ENCODE measurements around the gene NSMCE1.

Gene NSMCE1

GRCh38 chr16:27191352-27191924, 77.1 kb downstream of the NSMCE1 start:
- DNase-seq (ENCODE audit: low spot score): no peak

- no peak for DNase-seq (ENCODE audit: low spot score)
Measured at GRCh38 chr16:27190316-27190871, 78.2 kb downstream of the NSMCE1 start.

GRCh38 chr16:27189335-27189972, 79.1 kb downstream of the NSMCE1 start:
- DNase-seq (ENCODE audit: low spot score): no peak

GRCh38 chr16:27188633-27189032, 79.9 kb downstream of the NSMCE1 start:
- DNase-seq (ENCODE audit: low spot score): no peak

- DNase-seq (ENCODE audit: low spot score): no peak
Measured at GRCh38 chr16:27185776-27186130, 82.8 kb downstream of the NSMCE1 start.

- no peak for DNase-seq (ENCODE audit: low spot score)
Measured at GRCh38 chr16:27182906-27183405, 85.6 kb downstream of the NSMCE1 start.

GRCh38 chr16:27181019-27181790, 87.4 kb downstream of the NSMCE1 start:
- DNase-seq (ENCODE audit: low spot score): no peak

GRCh38 chr16:27179500-27180072, 89.0 kb downstream of the NSMCE1 start:
- DNase-seq (ENCODE audit: low spot score): peak; percentile 76

GRCh38 chr16:27177031-27177774, 91.4 kb downstream of the NSMCE1 start:
- DNase-seq (ENCODE audit: low spot score): no peak

- no peak for DNase-seq (ENCODE audit: low spot score)
Measured at GRCh38 chr16:27175888-27176287, 92.7 kb downstream of the NSMCE1 start.
